Measurements from ENCODE around the gene ELMOD3. TPM values are rescaled to one million over a fixed set of nuclear protein-coding genes. Genes with fewer than 3 reads are reported as not detected.
A peak's percentile ranks its signal among the peaks of the same experiment; 100 is the strongest.

ELMOD3 gene
- 9.7 to 10.8 TPM (median 10.6 TPM) in 3 replicates for total RNA-seq (2021)
- Bru-seq, nascent RNA, result percentile 57 among the genes with signal in this experiment
- long read RNA-seq, experiment 1, transcript ELMOD3-202 (13 exons, 2,332 nt), result major isoform, 9 of 44 reads
- long read RNA-seq, experiment 1, partial matches to known transcripts, result 4 of 44 reads
- long read RNA-seq, experiment 1, other reads (novel, unspliced or antisense), result 29 of 44 reads
- long read RNA-seq, experiment 2, partial matches to known transcripts, result 1 of 8 reads
- long read RNA-seq, experiment 2, other reads (novel, unspliced or antisense), result 6 of 8 reads
- long read RNA-seq, experiment 3, partial matches to known transcripts, result 0 of 11 reads
- long read RNA-seq, experiment 3, other reads (novel, unspliced or antisense), result 9 of 11 reads

DNA sequence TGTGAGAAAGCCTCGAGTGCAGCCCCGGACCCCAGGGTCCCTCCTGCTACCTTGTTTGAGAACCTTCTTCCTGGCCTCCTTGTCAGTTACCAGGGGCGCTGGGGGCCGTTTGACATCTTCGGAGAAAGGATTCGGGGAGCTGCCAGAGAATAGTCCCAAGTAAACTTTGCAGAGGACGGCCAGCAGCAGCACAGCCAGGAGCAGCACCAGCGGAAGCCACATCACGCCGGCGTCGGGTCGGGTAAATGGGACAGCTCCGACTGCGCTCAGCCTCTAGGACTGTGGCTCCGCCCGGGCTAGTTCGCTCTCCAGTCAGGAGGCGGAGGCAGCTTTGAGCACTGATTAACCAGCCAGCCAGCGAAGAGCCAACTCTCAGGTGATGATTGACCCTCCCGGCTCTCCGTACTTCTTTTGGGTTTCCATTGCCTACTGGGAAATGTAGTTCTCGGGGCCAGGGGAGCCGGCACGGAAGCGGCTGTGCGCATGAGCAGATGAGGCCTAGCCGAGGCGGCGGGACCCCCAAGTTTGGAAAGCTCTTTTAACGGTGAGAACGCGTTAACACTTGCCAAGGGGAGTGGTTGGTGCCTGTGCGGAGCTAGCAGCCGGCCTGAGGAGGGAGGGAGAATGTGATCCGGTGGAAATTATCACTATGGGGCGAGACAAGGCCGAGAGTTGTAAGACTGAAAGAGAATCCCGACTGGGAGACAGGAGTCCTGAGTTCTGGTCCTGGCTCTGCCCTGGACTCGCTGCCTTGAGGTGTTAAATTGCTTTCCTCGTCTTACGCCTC is at the start of gene ELMOD3, which contains the start of gene RETSAT:
TSS of gene ELMOD3 (plus strand) at position 484 of the 787 bp plus-strand sequence. CDS start 2,430 bp downstream, outside the sequence.
TSS of gene RETSAT (minus strand) at position 243 of the 787 bp plus-strand sequence. CDS start at position 222, 21 bp downstream.
- ATAC-seq (peak; percentile 99), DNase-seq (ENCODE audit: low spot score) (peak; percentile 95)
- CTCF ChIA-PET, result interaction anchor here (0.8 to 1.9 kb wide), 10 partner anchors 12 to 288 kb away, joined by 3 to 11 read pairs (median 4); no protein-coding TSS in a partner anchor
- TF ChIP-seq ZNF317 (CRISPR knock-in tag; IDR thresholded peaks at IDR 0.05; ENCODE audit: borderline replicate concordance, low read depth) (0 out of 2 replicates have a peak, but pooled peaks have one; percentile 13), CREM (CRISPR knock-in tag; IDR thresholded peaks at IDR 0.05) (peak; percentile 19; the same call in 1 of the 2 replicates), SP1 (CRISPR knock-in tag; conservative IDR thresholded peaks at IDR 0.05) (peak; percentile 87), GABPB1 (CRISPR knock-in tag; IDR thresholded peaks at IDR 0.05) (peak; percentile 31), GTF2I (CRISPR knock-in tag; conservative IDR thresholded peaks at IDR 0.05) (peak; percentile 79; the same call in 1 of the 2 replicates), FOXK1 (CRISPR knock-in tag; IDR thresholded peaks at IDR 0.05) (0 out of 2 replicates have a peak, but pooled peaks have one; percentile 16), ZNF121 (CRISPR knock-in tag; IDR thresholded peaks at IDR 0.05) (peak; percentile 97)
- TF ChIP-seq, protein P1, sequence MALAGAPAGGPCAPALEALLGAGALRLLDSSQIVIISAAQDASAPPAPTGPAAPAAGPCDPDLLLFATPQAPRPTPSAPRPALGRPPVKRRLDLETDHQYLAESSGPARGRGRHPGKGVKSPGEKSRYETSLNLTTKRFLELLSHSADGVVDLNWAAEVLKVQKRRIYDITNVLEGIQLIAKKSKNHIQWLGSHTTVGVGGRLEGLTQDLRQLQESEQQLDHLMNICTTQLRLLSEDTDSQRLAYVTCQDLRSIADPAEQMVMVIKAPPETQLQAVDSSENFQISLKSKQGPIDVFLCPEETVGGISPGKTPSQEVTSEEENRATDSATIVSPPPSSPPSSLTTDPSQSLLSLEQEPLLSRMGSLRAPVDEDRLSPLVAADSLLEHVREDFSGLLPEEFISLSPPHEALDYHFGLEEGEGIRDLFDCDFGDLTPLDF (CRISPR knock-in tag; IDR thresholded peaks at IDR 0.05), result no peak
- TF ChIP-seq, protein P2, sequence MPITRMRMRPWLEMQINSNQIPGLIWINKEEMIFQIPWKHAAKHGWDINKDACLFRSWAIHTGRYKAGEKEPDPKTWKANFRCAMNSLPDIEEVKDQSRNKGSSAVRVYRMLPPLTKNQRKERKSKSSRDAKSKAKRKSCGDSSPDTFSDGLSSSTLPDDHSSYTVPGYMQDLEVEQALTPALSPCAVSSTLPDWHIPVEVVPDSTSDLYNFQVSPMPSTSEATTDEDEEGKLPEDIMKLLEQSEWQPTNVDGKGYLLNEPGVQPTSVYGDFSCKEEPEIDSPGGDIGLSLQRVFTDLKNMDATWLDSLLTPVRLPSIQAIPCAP (CRISPR knock-in tag; IDR thresholded peaks at IDR 0.05), result 0 out of 2 replicates have a peak, but pooled peaks have one; percentile 15
- TF ChIP-seq, protein P3, sequence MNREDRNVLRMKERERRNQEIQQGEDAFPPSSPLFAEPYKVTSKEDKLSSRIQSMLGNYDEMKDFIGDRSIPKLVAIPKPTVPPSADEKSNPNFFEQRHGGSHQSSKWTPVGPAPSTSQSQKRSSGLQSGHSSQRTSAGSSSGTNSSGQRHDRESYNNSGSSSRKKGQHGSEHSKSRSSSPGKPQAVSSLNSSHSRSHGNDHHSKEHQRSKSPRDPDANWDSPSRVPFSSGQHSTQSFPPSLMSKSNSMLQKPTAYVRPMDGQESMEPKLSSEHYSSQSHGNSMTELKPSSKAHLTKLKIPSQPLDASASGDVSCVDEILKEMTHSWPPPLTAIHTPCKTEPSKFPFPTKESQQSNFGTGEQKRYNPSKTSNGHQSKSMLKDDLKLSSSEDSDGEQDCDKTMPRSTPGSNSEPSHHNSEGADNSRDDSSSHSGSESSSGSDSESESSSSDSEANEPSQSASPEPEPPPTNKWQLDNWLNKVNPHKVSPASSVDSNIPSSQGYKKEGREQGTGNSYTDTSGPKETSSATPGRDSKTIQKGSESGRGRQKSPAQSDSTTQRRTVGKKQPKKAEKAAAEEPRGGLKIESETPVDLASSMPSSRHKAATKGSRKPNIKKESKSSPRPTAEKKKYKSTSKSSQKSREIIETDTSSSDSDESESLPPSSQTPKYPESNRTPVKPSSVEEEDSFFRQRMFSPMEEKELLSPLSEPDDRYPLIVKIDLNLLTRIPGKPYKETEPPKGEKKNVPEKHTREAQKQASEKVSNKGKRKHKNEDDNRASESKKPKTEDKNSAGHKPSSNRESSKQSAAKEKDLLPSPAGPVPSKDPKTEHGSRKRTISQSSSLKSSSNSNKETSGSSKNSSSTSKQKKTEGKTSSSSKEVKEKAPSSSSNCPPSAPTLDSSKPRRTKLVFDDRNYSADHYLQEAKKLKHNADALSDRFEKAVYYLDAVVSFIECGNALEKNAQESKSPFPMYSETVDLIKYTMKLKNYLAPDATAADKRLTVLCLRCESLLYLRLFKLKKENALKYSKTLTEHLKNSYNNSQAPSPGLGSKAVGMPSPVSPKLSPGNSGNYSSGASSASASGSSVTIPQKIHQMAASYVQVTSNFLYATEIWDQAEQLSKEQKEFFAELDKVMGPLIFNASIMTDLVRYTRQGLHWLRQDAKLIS (CRISPR knock-in tag; IDR thresholded peaks at IDR 0.05; ENCODE audit: borderline replicate concordance), result no peak
- TF ChIP-seq, protein P4, sequence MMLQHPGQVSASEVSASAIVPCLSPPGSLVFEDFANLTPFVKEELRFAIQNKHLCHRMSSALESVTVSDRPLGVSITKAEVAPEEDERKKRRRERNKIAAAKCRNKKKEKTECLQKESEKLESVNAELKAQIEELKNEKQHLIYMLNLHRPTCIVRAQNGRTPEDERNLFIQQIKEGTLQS (CRISPR knock-in tag; conservative IDR thresholded peaks at IDR 0.05), result no peak
- Mint-ChIP-seq H3K27me3 (ENCODE audit: low read depth) (no peaks in the 10 kb centered on the region), H3K4me1 (peaks cover 16% of the 10 kb centered on the region), H3K9me3 (no peaks in the 10 kb centered on the region), H3K4me3 (peak within 1 kb of the TSS; percentile 100), H3K36me3 (peaks cover 22% of the 10 kb centered on the region), H3K27ac (peak within 1 kb of the TSS; percentile 96)
- POLR2A ChIA-PET, result interaction anchor here (1.0 to 1.4 kb wide), 7 partner anchors 11 to 258 kb away, joined by 3 to 11 read pairs (median 4); partner anchors contain the start of genes C2orf68, MAT2A, SH2D6 and TGOLN2

DNA sequence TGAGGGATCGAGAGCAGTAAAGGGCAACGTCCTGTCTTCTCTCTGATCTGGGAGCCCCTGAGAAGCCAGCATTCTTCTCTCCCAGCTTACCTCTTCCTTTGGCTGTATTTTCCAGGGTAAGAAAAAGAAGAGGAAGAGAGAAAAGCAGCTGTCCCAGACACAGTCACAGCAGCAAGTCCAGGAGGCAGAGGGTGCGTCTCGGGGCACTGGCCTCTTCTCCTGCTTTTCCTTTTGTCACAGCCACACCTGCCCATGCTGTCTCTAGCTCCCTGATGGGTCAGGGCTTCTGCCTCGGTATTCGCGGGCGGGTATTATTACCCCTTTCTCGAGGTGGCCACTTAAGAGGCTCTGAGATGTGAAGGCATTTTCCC is 47.1 kb upstream of the ELMOD3 start:
- Mint-ChIP-seq H3K27ac (no peak overlapping the region), H3K4me1 (peaks cover 19% of the 10 kb centered on the region), H3K27me3 (ENCODE audit: low read depth) (no peaks in the 10 kb centered on the region), H3K9me3 (no peaks in the 10 kb centered on the region), H3K36me3 (peaks cover 58% of the 10 kb centered on the region), H3K4me3 (no peak overlapping the region)
- ChIA-PET POLR2A (no interaction called here), CTCF (interaction anchor here (0.8 kb wide), 1 partner anchor 8 kb away, joined by 3 read pairs; no protein-coding TSS in a partner anchor)
- DNase-seq (ENCODE audit: low spot score) (no peak), ATAC-seq (no peak)
- TF ChIP-seq ZNF121 (CRISPR knock-in tag; IDR thresholded peaks at IDR 0.05), result no peak
- TF ChIP-seq, protein P5, sequence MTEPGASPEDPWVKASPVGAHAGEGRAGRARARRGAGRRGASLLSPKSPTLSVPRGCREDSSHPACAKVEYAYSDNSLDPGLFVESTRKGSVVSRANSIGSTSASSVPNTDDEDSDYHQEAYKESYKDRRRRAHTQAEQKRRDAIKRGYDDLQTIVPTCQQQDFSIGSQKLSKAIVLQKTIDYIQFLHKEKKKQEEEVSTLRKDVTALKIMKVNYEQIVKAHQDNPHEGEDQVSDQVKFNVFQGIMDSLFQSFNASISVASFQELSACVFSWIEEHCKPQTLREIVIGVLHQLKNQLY (CRISPR knock-in tag; IDR thresholded peaks at IDR 0.05), result no peak
- no peak for TF ChIP-seq JAZF1 (CRISPR knock-in tag; IDR thresholded peaks at IDR 0.05)
- no peak for TF ChIP-seq SOX15 (CRISPR knock-in tag; IDR thresholded peaks at IDR 0.05)
- no peak for TF ChIP-seq NFE2L1 (CRISPR knock-in tag; IDR thresholded peaks at IDR 0.05)
- no peak for TF ChIP-seq ZBTB21 (CRISPR knock-in tag; IDR thresholded peaks at IDR 0.05; ENCODE audit: borderline replicate concordance)
- TF ChIP-seq TP53 (CRISPR knock-in tag; IDR thresholded peaks at IDR 0.05), result no peak
- TF ChIP-seq ZNF416 (CRISPR knock-in tag; IDR thresholded peaks at IDR 0.05), result no peak
- TF ChIP-seq EMX1 (CRISPR knock-in tag; IDR thresholded peaks at IDR 0.05), result no peak
- no peak for TF ChIP-seq ZNF671 (CRISPR knock-in tag; IDR thresholded peaks at IDR 0.05)
- TF ChIP-seq ZNF138 (CRISPR knock-in tag; conservative IDR thresholded peaks at IDR 0.05), result no peak
- no peak for TF ChIP-seq ZNF396 (CRISPR knock-in tag; IDR thresholded peaks at IDR 0.05; ENCODE audit: borderline replicate concordance)
- TF ChIP-seq, protein P6, sequence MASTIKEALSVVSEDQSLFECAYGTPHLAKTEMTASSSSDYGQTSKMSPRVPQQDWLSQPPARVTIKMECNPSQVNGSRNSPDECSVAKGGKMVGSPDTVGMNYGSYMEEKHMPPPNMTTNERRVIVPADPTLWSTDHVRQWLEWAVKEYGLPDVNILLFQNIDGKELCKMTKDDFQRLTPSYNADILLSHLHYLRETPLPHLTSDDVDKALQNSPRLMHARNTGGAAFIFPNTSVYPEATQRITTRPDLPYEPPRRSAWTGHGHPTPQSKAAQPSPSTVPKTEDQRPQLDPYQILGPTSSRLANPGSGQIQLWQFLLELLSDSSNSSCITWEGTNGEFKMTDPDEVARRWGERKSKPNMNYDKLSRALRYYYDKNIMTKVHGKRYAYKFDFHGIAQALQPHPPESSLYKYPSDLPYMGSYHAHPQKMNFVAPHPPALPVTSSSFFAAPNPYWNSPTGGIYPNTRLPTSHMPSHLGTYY (CRISPR knock-in tag; IDR thresholded peaks at IDR 0.05), result no peak
